Measurements from ENCODE around the gene GAREM1.

- TF ChIP-seq CTCF (IDR thresholded peaks at IDR 0.05; ENCODE audit: low read depth, low read length, missing input control) (no peak), JUND (IDR thresholded peaks at IDR 0.05) (no peak), HNF4A (conservative IDR thresholded peaks at IDR 0.05) (no peak), GABPA (IDR thresholded peaks at IDR 0.05 in 1 of 2, conservative IDR thresholded peaks at IDR 0.05 in 1 of 2) (no peak), EGR1 (IDR thresholded peaks at IDR 0.05; ENCODE audit: low read depth in 2 of 2) (no peak), MAX (IDR thresholded peaks at IDR 0.05) (no peak), YY1 (IDR thresholded peaks at IDR 0.05) (no peak)
Observed at GRCh38 chr18:32343634-32344033, 127.0 kb downstream of the GAREM1 start.
